GM12878 (cell line): Measurements from ENCODE around the gene SEMA5A. TPM values are rescaled to one million over a fixed set of nuclear protein-coding genes. Genes with fewer than 3 reads are reported as not detected.

ENCODE experiments used
- ATAC-seq: fragments of 200-7000 bp; cut with Tn5 transposase; 3 replicates; pipeline ENCODE4 v1.9.1; 2020; ENCODE audit warnings: mild to moderate bottlenecking, moderate library complexity
- BruUV-seq: library from RNA; stranded (reverse); fragments of 400-500 nt; replicated peaks from 2 replicates; lab custom pipeline; 2021; lab: Mats Ljungman, UMichigan
- CTCF ChIA-PET: fragments of 300-600 bp; sonication (Branson Sonifier 250); formaldehyde crosslinking; extraction: SDS; loops from one replicate; lab custom pipeline; 2021; ENCODE audit warnings: inconsistent platforms; lab: Yijun Ruan, JAX
- POLR2A ChIA-PET: fragments of 350-600 bp; formaldehyde crosslinking; extraction: SDS; loops from one replicate; lab custom pipeline; 2021; ENCODE audit warnings: inconsistent platforms; lab: Charles Lee
- RAD21 ChIA-PET: fragments of 300-600 bp; sonication (Branson Sonifier 250); formaldehyde crosslinking; loops from one replicate; lab custom pipeline; 2023; ENCODE audit warnings: antibody characterized with exemption; ENCODE audit not compliant: unreplicated experiment; lab: Charles Lee
- SMC1A ChIA-PET: fragments of 300-600 bp; sonication (Branson Sonifier 250); formaldehyde crosslinking; loops from one replicate; lab custom pipeline; 2023; ENCODE audit not compliant: unreplicated experiment, uncharacterized antibody; lab: Charles Lee
- DNase-seq: peaks from one replicate; pipeline ENCODE4 v3.0.0-alpha.2; 2011; ENCODE audit warnings: low read depth, low spot score
- FAIRE-seq: peaks from 3 replicates; lab custom pipeline; 2011; peaks lifted over from hg19 to GRCh38; lab: Jason Lieb, UNC
- H2AFZ ChIP-seq: 2 replicates; pipeline ENCODE4 v1.6.0; 2011; ENCODE audit warnings: low read depth, low read length, control low read depth; ENCODE audit not compliant: control insufficient read depth
- H3K27ac ChIP-seq: 2 replicates; pipeline ENCODE4 v1.5.1; 2011; ENCODE audit warnings: control low read depth; ENCODE audit not compliant: control insufficient read depth, insufficient read depth
- H3K27me3 ChIP-seq, 2 experiments: replicated peaks in 1 of 2; 2 replicates each; pipeline versions ENCODE4 v1.6.0 to v1.6.1; 2011; ENCODE audit warnings: low read length in 1 of 2; ENCODE audit not compliant: control insufficient read depth in 2 of 2, insufficient read depth in 2 of 2
- H3K36me3 ChIP-seq, 2 experiments: 2 replicates each; pipeline ENCODE4 v1.5.1; 2011; ENCODE audit warnings: low read length in 1 of 2; ENCODE audit not compliant: control insufficient read depth in 2 of 2, insufficient read depth in 2 of 2
- H3K4me1 ChIP-seq: 2 replicates; pipeline ENCODE4 v1.6.1; 2011; ENCODE audit warnings: mild to moderate bottlenecking, low read length, moderate library complexity, mixed read lengths; ENCODE audit not compliant: control insufficient read depth, insufficient read depth
- H3K4me2 ChIP-seq: 2 replicates; pipeline ENCODE4 v1.6.0; 2011; ENCODE audit warnings: control low read depth; ENCODE audit not compliant: control insufficient read depth, insufficient read depth
- H3K4me3 ChIP-seq: fragments of 200-600 bp; sonication (generic); 2 replicates; pipeline ENCODE4 v1.5.1; 2016
- H3K79me2 ChIP-seq: 2 replicates; pipeline ENCODE4 v1.6.0; 2011; ENCODE audit warnings: low read length; ENCODE audit not compliant: control insufficient read depth, insufficient read depth
- H3K9ac ChIP-seq: 2 replicates; pipeline ENCODE4 v1.8.0; 2011; ENCODE audit warnings: low read length, control low read depth, mixed read lengths; ENCODE audit not compliant: control insufficient read depth, insufficient read depth
- H3K9me3 ChIP-seq: replicated peaks from 3 replicates; pipeline ENCODE4 v1.5.1; 2011; ENCODE audit warnings: mild to moderate bottlenecking, low read length; ENCODE audit not compliant: control insufficient read depth, insufficient read depth
- H4K20me1 ChIP-seq: 2 replicates; pipeline ENCODE4 v1.6.0; 2011; ENCODE audit not compliant: control insufficient read depth, insufficient read depth
- BCL11A ChIP-seq: IDR thresholded peaks from 2 replicates; pipeline ENCODE4 v1.6.1; 2011; ENCODE audit warnings: low read depth, low read length
- HDAC6 ChIP-seq: fragments of 200-600 bp; sonication (generic); IDR thresholded peaks from one replicate; pipeline ENCODE4 v1.8.0; 2017; ENCODE audit warnings: antibody characterized with exemption; ENCODE audit not compliant: unreplicated experiment
- IKZF1 ChIP-seq: fragments of 450-650 bp; conservative IDR thresholded peaks from 2 replicates; pipeline ENCODE4 v1.6.1; 2017; ENCODE audit warnings: antibody characterized with exemption, mild to moderate bottlenecking
- JUNB ChIP-seq: IDR thresholded peaks from 2 replicates; pipeline ENCODE4 v1.6.1; 2016; ENCODE audit warnings: antibody characterized with exemption, mild to moderate bottlenecking
- KAT2A ChIP-seq: conservative IDR thresholded peaks from 2 replicates; pipeline ENCODE4 v1.6.1; 2011; ENCODE audit warnings: low read depth, low read length; ENCODE audit not compliant: control insufficient read depth
- POLR2AphosphoS5 ChIP-seq: IDR thresholded peaks from 2 replicates; pipeline ENCODE4 v1.6.1; 2011; ENCODE audit warnings: mild to moderate bottlenecking, low read length, inconsistent platforms
- TCF7 ChIP-seq: IDR thresholded peaks from 2 replicates; pipeline ENCODE4 v1.6.1; 2014; ENCODE audit warnings: antibody characterized with exemption, borderline replicate concordance
- WGBS: methylation state at CpG from one replicate; pipeline ENCODE4 v1.1.6; 2016; ENCODE audit warnings: low lambda C conversion rate; ENCODE audit not compliant: insufficient replicate concordance, insufficient coverage; ENCODE audit errors: missing lambda C conversion rate; 5-methylcytosine and 5-hydroxymethylcytosine counted together
- in situ Hi-C: fragments of 300-500 bp; cut with MboI; formaldehyde crosslinking; loops from 9 replicates; pipeline ENCODE4 v1.14.3; 2018; ENCODE audit warnings: mixed read lengths
- intact Hi-C: fragments of 100-400 bp; cut with micrococcal nuclease; formaldehyde crosslinking; loops from one replicate; pipeline ENCODE4 v1.14.2; 2022; ENCODE audit not compliant: unreplicated experiment
- polyA plus RNA-seq, 11 experiments: library from polyadenylated mRNA; depleted of rRNA in 4 of 11; unstranded in 6 of 11; stranded (reverse) in 5 of 11; fragments of >200 nt; fragmentation: Nextera tagmentation in 4 of 11; fragmentation: Illumina TruSeq in 1 of 11; extraction: Ambion mirVana in 4 of 11; extraction: Trizol in 1 of 11; gene quantifications; 1 replicate in 1 of 11; 2 replicates in 10 of 11; pipeline versions ENCODE4 v1.2.1 to v1.2.3, GENCODE V29; 2011 to 2016; ENCODE audit warnings: inconsistent platforms in 2 of 11, missing spikeins in 2 of 11, low read depth in 1 of 11
- total RNA-seq, 4 experiments: library from RNA; depleted of rRNA in 3 of 4; stranded (reverse); fragments of >200 nt in 3 of 4; fragmentation: Illumina TruSeq in 1 of 4; extraction: Trizol in 1 of 4; gene quantifications; 2 replicates each; pipeline versions ENCODE4 v1.2.1 to v1.2.3, GENCODE V29; 2013 to 2021
- TF ChIP-seq, protein P1 (sequence below): fragments of 450-650 bp; IDR thresholded peaks from 2 replicates; pipeline ENCODE4 v1.6.1; 2017; ENCODE audit warnings: mild to moderate bottlenecking, moderate library complexity
- TF ChIP-seq, protein P2 (sequence below): fragments of 450-650 bp; IDR thresholded peaks from 2 replicates; pipeline ENCODE4 v1.6.1; 2017; ENCODE audit warnings: mild to moderate bottlenecking
- TF ChIP-seq, protein P3 (sequence below): fragments of 450-650 bp; IDR thresholded peaks from 2 replicates; pipeline ENCODE4 v1.6.1; 2017; ENCODE audit warnings: mild to moderate bottlenecking, low read depth, inconsistent platforms; ENCODE audit not compliant: poor library complexity, severe bottlenecking

SEMA5A gene
- total and polyA plus RNA-seq, 10 of the 15 experiments (the other 5 are each of a cell fraction or from before 2014, with no cell fraction given), result 0.03 to 2.4 (median 0.09) TPM; not detected in 1

DNA sequence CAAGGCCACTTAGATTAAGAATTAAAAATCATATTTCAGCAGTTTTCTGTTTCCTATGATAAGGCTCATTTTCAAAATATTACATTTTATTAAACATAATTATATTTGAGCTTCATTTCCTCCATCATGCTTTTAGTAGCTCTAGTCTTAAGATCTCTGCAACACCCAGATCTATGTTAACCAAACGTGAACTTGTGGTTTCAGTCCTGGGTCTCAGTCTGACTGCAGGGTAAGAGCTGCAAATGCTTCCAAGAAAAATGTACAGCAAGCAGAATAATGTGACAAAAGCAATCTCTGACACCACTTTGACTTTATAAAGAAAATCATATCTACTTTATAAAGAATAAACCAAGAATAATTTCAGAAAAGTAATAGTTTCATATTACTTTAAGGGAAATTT, 512.4 kb downstream of the SEMA5A start:
- Histone ChIP-seq H3K36me3 (no peaks in the 10 kb centered on the region), H4K20me1 (no peaks in the 10 kb centered on the region), H3K9ac (no peak overlapping the region), H3K4me1 (no peaks in the 10 kb centered on the region), H2AFZ (no peak overlapping the region), H3K4me2 (no peak overlapping the region), H3K4me3 (no peak overlapping the region), H3K9me3 (no peaks in the 10 kb centered on the region), H3K27me3 (no peaks in the 10 kb centered on the region), H3K79me2 (no peaks in the 10 kb centered on the region), H3K27ac (no peak overlapping the region)
- TF ChIP-seq KAT2A, result no peak
- TF ChIP-seq, protein P1, sequence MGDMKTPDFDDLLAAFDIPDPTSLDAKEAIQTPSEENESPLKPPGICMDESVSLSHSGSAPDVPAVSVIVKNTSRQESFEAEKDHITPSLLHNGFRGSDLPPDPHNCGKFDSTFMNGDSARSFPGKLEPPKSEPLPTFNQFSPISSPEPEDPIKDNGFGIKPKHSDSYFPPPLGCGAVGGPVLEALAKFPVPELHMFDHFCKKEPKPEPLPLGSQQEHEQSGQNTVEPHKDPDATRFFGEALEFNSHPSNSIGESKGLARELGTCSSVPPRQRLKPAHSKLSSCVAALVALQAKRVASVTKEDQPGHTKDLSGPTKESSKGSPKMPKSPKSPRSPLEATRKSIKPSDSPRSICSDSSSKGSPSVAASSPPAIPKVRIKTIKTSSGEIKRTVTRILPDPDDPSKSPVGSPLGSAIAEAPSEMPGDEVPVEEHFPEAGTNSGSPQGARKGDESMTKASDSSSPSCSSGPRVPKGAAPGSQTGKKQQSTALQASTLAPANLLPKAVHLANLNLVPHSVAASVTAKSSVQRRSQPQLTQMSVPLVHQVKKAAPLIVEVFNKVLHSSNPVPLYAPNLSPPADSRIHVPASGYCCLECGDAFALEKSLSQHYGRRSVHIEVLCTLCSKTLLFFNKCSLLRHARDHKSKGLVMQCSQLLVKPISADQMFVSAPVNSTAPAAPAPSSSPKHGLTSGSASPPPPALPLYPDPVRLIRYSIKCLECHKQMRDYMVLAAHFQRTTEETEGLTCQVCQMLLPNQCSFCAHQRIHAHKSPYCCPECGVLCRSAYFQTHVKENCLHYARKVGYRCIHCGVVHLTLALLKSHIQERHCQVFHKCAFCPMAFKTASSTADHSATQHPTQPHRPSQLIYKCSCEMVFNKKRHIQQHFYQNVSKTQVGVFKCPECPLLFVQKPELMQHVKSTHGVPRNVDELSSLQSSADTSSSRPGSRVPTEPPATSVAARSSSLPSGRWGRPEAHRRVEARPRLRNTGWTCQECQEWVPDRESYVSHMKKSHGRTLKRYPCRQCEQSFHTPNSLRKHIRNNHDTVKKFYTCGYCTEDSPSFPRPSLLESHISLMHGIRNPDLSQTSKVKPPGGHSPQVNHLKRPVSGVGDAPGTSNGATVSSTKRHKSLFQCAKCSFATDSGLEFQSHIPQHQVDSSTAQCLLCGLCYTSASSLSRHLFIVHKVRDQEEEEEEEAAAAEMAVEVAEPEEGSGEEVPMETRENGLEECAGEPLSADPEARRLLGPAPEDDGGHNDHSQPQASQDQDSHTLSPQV, result no peak
- no peak for ATAC-seq
- BruUV-seq, result no TSS peak
- in situ Hi-C loops, result no loop called here
- FAIRE-seq, result no peak
- ChIA-PET RAD21 (no interaction called here), POLR2A (no interaction called here), CTCF (interaction anchor here (1.3 kb wide), 1 partner anchor 21 kb away, joined by 3 read pairs; no protein-coding TSS in a partner anchor), SMC1A (interaction anchor here (1.1 to 1.5 kb wide), 3 partner anchors 16 to 170 kb away, joined by 3 to 6 read pairs (median 4); no protein-coding TSS in a partner anchor)
- 0% methylated on average over 1 of the region's 1 CpG for WGBS
- intact Hi-C loops, result no loop called here
- no peak for DNase-seq

DNA sequence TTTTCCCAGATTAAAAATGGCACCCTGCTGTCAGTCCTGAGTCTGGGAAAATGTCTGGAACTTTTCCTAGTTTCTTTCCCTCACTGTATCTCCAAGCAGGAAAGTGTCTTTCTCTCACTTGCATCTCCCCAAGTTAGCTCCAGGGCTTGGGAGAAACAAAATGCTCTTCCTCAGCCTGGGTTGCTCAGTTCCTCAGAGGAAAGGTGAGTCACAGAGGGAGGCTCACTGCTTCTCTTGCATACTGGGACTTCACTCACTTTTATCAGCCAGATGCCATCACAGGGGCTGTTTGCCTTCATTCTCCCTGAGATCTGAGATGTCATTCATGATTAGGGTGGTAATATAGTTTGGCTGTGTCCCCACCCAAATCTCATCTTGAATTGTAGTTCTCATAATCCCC, 519.9 kb downstream of the SEMA5A start:
- SMC1A ChIA-PET, result no interaction called here
- H3K79me2 ChIP-seq, result no peaks in the 10 kb centered on the region
- H4K20me1 ChIP-seq, result no peaks in the 10 kb centered on the region
- CTCF ChIA-PET, result no interaction called here
- H2AFZ ChIP-seq, result no peak overlapping the region
- FAIRE-seq (no peak), DNase-seq (no peak), ATAC-seq (no peak)
- RAD21 ChIA-PET, result no interaction called here
- BruUV-seq, result no TSS peak
- H3K27me3 ChIP-seq, result no peaks in the 10 kb centered on the region
- no peak overlapping the region for H3K4me2 ChIP-seq
- no peaks in the 10 kb centered on the region for H3K4me1 ChIP-seq
- H3K9me3 ChIP-seq, result peaks cover 2% of the 10 kb centered on the region; the same call in 2 of the 3 replicates
- intact Hi-C loops, result no loop called here
- H3K36me3 ChIP-seq, result no peaks in the 10 kb centered on the region
- in situ Hi-C loops, result no loop called here
- no peak overlapping the region for H3K4me3 ChIP-seq
- H3K27ac ChIP-seq, result no peak overlapping the region
- no peak overlapping the region for H3K9ac ChIP-seq
- POLR2A ChIA-PET, result no interaction called here
- TF ChIP-seq, protein P2, sequence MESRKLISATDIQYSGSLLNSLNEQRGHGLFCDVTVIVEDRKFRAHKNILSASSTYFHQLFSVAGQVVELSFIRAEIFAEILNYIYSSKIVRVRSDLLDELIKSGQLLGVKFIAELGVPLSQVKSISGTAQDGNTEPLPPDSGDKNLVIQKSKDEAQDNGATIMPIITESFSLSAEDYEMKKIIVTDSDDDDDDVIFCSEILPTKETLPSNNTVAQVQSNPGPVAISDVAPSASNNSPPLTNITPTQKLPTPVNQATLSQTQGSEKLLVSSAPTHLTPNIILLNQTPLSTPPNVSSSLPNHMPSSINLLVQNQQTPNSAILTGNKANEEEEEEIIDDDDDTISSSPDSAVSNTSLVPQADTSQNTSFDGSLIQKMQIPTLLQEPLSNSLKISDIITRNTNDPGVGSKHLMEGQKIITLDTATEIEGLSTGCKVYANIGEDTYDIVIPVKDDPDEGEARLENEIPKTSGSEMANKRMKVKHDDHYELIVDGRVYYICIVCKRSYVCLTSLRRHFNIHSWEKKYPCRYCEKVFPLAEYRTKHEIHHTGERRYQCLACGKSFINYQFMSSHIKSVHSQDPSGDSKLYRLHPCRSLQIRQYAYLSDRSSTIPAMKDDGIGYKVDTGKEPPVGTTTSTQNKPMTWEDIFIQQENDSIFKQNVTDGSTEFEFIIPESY, result no peak
- TF ChIP-seq BCL11A (no peak), JUNB (no peak), POLR2AphosphoS5 (no peak), TCF7 (no peak), HDAC6 (no peak), IKZF1 (no peak)
- TF ChIP-seq, protein P3, sequence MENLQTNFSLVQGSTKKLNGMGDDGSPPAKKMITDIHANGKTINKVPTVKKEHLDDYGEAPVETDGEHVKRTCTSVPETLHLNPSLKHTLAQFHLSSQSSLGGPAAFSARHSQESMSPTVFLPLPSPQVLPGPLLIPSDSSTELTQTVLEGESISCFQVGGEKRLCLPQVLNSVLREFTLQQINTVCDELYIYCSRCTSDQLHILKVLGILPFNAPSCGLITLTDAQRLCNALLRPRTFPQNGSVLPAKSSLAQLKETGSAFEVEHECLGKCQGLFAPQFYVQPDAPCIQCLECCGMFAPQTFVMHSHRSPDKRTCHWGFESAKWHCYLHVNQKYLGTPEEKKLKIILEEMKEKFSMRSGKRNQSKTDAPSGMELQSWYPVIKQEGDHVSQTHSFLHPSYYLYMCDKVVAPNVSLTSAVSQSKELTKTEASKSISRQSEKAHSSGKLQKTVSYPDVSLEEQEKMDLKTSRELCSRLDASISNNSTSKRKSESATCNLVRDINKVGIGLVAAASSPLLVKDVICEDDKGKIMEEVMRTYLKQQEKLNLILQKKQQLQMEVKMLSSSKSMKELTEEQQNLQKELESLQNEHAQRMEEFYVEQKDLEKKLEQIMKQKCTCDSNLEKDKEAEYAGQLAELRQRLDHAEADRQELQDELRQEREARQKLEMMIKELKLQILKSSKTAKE, result no peak
